H1 (cell line): Measurements from ENCODE around the gene RPS6KA2. TPM values are rescaled to one million over a fixed set of nuclear protein-coding genes. Genes with fewer than 3 reads are reported as not detected.

Source experiments
- CTCF ChIA-PET: fragments of 300-600 bp; sonication (Branson Sonifier 250); formaldehyde crosslinking; loops from one replicate; lab custom pipeline; 2021; ENCODE audit not compliant: partially characterized antibody; lab: Charles Lee
- POLR2A ChIA-PET: fragments of 300-600 bp; sonication (Branson Sonifier 250); formaldehyde crosslinking; loops from one replicate; lab custom pipeline; 2021; ENCODE audit warnings: inconsistent platforms; ENCODE audit not compliant: partially characterized antibody; lab: Charles Lee
- DNase-seq, 2 experiments: peaks; one replicate each; pipeline versions ENCODE4 v3.0.0 to v3.0.0-alpha.2; 2010 to 2022; ENCODE audit warnings: low spot score in 2 of 2, low read depth in 1 of 2, mixed read lengths in 1 of 2
- FAIRE-seq: peaks from 2 replicates; lab custom pipeline; 2011; peaks lifted over from hg19 to GRCh38; lab: Jason Lieb, UNC
- H2AFZ ChIP-seq: 2 replicates; pipeline ENCODE4 v1.8.1; 2012; ENCODE audit warnings: low read length, inconsistent platforms
- H2AK5ac ChIP-seq: 2 replicates; pipeline ENCODE4 v1.6.1; 2013; ENCODE audit warnings: low read depth, low read length
- H2BK120ac ChIP-seq: replicated peaks from 2 replicates; pipeline ENCODE3; 2013; ENCODE audit warnings: low read depth, low read length, inconsistent platforms
- H2BK12ac ChIP-seq: 2 replicates; pipeline ENCODE4 v1.6.1; 2013; ENCODE audit warnings: low read depth, low read length
- H2BK15ac ChIP-seq: 2 replicates; pipeline ENCODE4 v1.6.1; 2013; ENCODE audit warnings: low read length
- H2BK20ac ChIP-seq: 2 replicates; pipeline ENCODE4 v1.6.1; 2013; ENCODE audit warnings: low read length
- H2BK5ac ChIP-seq: 2 replicates; pipeline ENCODE4 v1.6.1; 2013; ENCODE audit warnings: low read depth, low read length
- H3K14ac ChIP-seq: 2 replicates; pipeline ENCODE4 v1.6.1; 2013; ENCODE audit warnings: inconsistent platforms; ENCODE audit not compliant: insufficient read length
- H3K18ac ChIP-seq: 2 replicates; pipeline ENCODE4 v1.6.1; 2013; ENCODE audit warnings: low read length; ENCODE audit errors: extremely low read depth
- H3K23ac ChIP-seq: 2 replicates; pipeline ENCODE4 v1.6.1; 2013; ENCODE audit warnings: inconsistent platforms; ENCODE audit not compliant: insufficient read length
- H3K23me2 ChIP-seq: 2 replicates; pipeline ENCODE4 v1.6.1; 2013; ENCODE audit warnings: low read depth, low read length
- H3K27ac ChIP-seq: 2 replicates; pipeline ENCODE4 v1.6.1; 2011; ENCODE audit warnings: low read depth, low read length, inconsistent platforms
- H3K27me3 ChIP-seq, 4 experiments: replicated peaks in 1 of 4; 1 replicate in 1 of 4; 2 replicates in 3 of 4; pipeline versions ENCODE4 v1.6.1 to v1.8.1; 2011 to 2013; ENCODE audit warnings: low read length in 3 of 4, mild to moderate bottlenecking in 3 of 4, inconsistent platforms in 2 of 4, mixed read lengths in 2 of 4, moderate library complexity in 1 of 4; ENCODE audit not compliant: control insufficient read depth in 3 of 4, insufficient read depth in 3 of 4; ENCODE audit errors: extremely low read depth in 1 of 4
- H3K36me3 ChIP-seq, 4 experiments: 2 replicates each; pipeline versions ENCODE4 v1.6.1 to v1.8.1; 2011 to 2013; ENCODE audit warnings: mild to moderate bottlenecking in 4 of 4, low read length in 3 of 4, moderate library complexity in 2 of 4, control low read depth in 1 of 4, inconsistent platforms in 1 of 4; ENCODE audit not compliant: insufficient read depth in 4 of 4, control insufficient read depth in 2 of 4
- H3K4ac ChIP-seq: replicated peaks from 2 replicates; pipeline ENCODE3; 2013; ENCODE audit warnings: low read length, low read depth, mixed read lengths, inconsistent platforms; ENCODE audit not compliant: insufficient read length
- H3K4me1 ChIP-seq, 4 experiments: replicated peaks in 1 of 4; 1 replicate in 1 of 4; 2 replicates in 3 of 4; pipeline versions ENCODE4 v1.6.1 to v1.8.1; 2011 to 2013; ENCODE audit warnings: low read length in 3 of 4, inconsistent platforms in 2 of 4, mixed read lengths in 1 of 4; ENCODE audit not compliant: insufficient read depth in 4 of 4, control insufficient read depth in 3 of 4
- H3K4me2 ChIP-seq, 2 experiments: 2 replicates each; pipeline versions ENCODE4 v1.6.1 to v1.8.1; 2011 to 2013; ENCODE audit warnings: low read depth in 2 of 2, low read length in 2 of 2, control low read depth in 1 of 2, inconsistent platforms in 1 of 2, mild to moderate bottlenecking in 1 of 2; ENCODE audit not compliant: insufficient read depth in 1 of 2
- H3K4me3 ChIP-seq, 4 experiments: fragments of 200-600, 300-600 bp in 1 of 4; sonication (generic), shearing (Covaris generic), sonication (Bioruptor Twin) in 1 of 4; 2 replicates each; pipeline versions ENCODE4 v1.5.1 to v1.8.1; 2011 to 2016; ENCODE audit warnings: low read length in 4 of 4, low read depth in 3 of 4, control low read depth in 2 of 4, inconsistent platforms in 2 of 4, mild to moderate bottlenecking in 2 of 4, mixed read lengths in 1 of 4, moderate library complexity in 1 of 4; ENCODE audit not compliant: insufficient read depth in 2 of 4; ENCODE audit errors: extremely low read depth in 1 of 4
- H3K56ac ChIP-seq: replicated peaks from 2 replicates; pipeline ENCODE3; 2013; ENCODE audit warnings: low read depth, mild to moderate bottlenecking, mixed read lengths, low read length, inconsistent platforms; ENCODE audit not compliant: insufficient read length
- H3K79me1 ChIP-seq: 2 replicates; pipeline ENCODE4 v1.6.1; 2013; ENCODE audit warnings: low read depth, low read length, control low read depth
- H3K79me2 ChIP-seq, 2 experiments: 2 replicates each; pipeline versions ENCODE4 v1.6.1 to v1.8.1; 2012 to 2013; ENCODE audit warnings: low read length in 2 of 2, mild to moderate bottlenecking in 2 of 2, inconsistent platforms in 1 of 2; ENCODE audit not compliant: insufficient read depth in 2 of 2, control insufficient read depth in 1 of 2
- H3K9ac ChIP-seq, 4 experiments: replicated peaks in 1 of 4; 1 replicate in 1 of 4; 2 replicates in 3 of 4; pipeline versions ENCODE4 v1.6.1 to v1.8.1; 2011 to 2013; ENCODE audit warnings: low read depth in 3 of 4, low read length in 3 of 4, control low read depth in 2 of 4, mild to moderate bottlenecking in 2 of 4, moderate library complexity in 2 of 4, inconsistent platforms in 1 of 4; ENCODE audit errors: extremely low read depth in 1 of 4
- H3K9me3 ChIP-seq, 2 experiments: 2 replicates each; pipeline versions ENCODE4 v1.6.1 to v1.8.1; 2012 to 2013; ENCODE audit warnings: mild to moderate bottlenecking in 2 of 2, moderate library complexity in 2 of 2, control low read depth in 1 of 2, inconsistent platforms in 1 of 2, low read depth in 1 of 2, low read length in 1 of 2, mixed read lengths in 1 of 2; ENCODE audit not compliant: insufficient read depth in 2 of 2
- H4K20me1 ChIP-seq, 2 experiments: replicated peaks in 1 of 2; 2 replicates each; pipeline versions ENCODE3 to v1.8.1; 2011 to 2013; ENCODE audit warnings: inconsistent platforms in 2 of 2, low read length in 2 of 2, mild to moderate bottlenecking in 1 of 2; ENCODE audit not compliant: insufficient read depth in 2 of 2, control insufficient read depth in 1 of 2
- H4K5ac ChIP-seq: 2 replicates; pipeline ENCODE4 v1.6.1; 2013; ENCODE audit warnings: low read length, low read depth, mixed read lengths, inconsistent platforms; ENCODE audit not compliant: insufficient read length
- H4K8ac ChIP-seq: 2 replicates; pipeline ENCODE4 v1.8.0; 2013; ENCODE audit warnings: mild to moderate bottlenecking, moderate library complexity, low read length, inconsistent platforms; ENCODE audit not compliant: insufficient read depth; ENCODE audit errors: extremely low read depth
- H4K91ac ChIP-seq: replicated peaks from 2 replicates; pipeline ENCODE3; 2013; ENCODE audit warnings: low read length, mixed read lengths, inconsistent platforms; ENCODE audit not compliant: insufficient read length
- WGBS, 2 experiments: shearing (Covaris generic) in 1 of 2; methylation state at CpG; one replicate each; pipeline versions ENCODE4 v1.1.6 to v1.1.7; 2013 to 2015; ENCODE audit warnings: low lambda C conversion rate in 2 of 2, mixed read lengths in 2 of 2, inconsistent platforms in 1 of 2, low coverage in 1 of 2, missing lambda C conversion rate in 1 of 2; ENCODE audit not compliant: insufficient replicate concordance in 2 of 2, insufficient coverage in 1 of 2, insufficient read length in 1 of 2; ENCODE audit errors: extremely low coverage in 1 of 2, missing lambda C conversion rate in 1 of 2; 5-methylcytosine and 5-hydroxymethylcytosine counted together
- polyA plus RNA-seq, 7 experiments: library from polyadenylated mRNA; depleted of rRNA in 3 of 7; stranded (reverse) in 5 of 7; unstranded in 2 of 7; fragments of >200 nt in 5 of 7; fragments of 200-250 nt in 2 of 7; gene quantifications; 1 replicate in 5 of 7; 2 replicates in 1 of 7; 4 replicates in 1 of 7; pipeline versions ENCODE4 v1.2.1 to v1.2.3, GENCODE V29; 2011 to 2013; ENCODE audit warnings: missing spikeins in 2 of 7, mixed read lengths in 2 of 7
- total RNA-seq: library from RNA; stranded (reverse); fragmentation: NEBNext Ultra II Directional; extraction: Animal tissue kit (Norgen Biotek cat#: 25700); gene quantifications from 2 replicates; pipeline ENCODE4 v1.2.1, GENCODE V29; 2021

RPS6KA2 gene
- total and polyA plus RNA-seq, 2 of the 8 experiments (the other 6 are each of a cell fraction or from before 2014, with no cell fraction given): 8.8 to 25.7 TPM

DNA sequence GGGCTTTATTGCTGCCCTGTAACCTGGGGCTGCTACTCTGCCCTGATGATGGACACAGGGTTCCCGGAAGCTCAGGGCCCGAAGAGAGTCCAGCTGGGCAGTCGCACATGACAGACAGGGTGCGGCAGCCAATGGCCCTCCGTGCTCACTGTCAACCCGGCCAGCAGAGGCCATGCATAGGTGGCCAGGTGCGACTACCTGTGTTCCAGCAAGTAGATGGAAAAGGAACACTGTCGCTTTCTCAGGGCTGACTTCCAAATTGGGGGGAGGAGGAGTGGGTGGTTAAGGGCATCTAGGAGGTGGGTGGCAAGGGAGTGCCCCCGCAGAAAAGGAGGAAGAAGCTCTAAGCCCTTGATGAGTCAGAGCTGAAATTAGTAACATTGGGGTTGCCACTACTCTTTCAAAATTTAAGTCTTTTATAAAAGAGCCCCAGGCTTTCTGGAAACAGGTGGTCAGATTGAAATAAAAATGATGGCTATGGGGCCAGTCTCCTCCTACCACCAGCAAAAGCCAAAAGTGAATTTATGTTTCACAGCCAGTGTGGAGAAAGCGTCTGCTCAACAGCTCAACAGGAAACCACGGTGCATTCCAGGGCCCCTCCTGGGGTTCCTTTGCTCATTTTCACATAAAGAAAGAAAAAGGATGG is 38.2 kb downstream of the RPS6KA2 start:
- POLR2A ChIA-PET: interaction anchor here (0.8 to 1.7 kb wide), 6 partner anchors 8 to 39 kb away, joined by 3 to 5 read pairs (median 4); partner anchors contain the start of gene RPS6KA2
- WGBS, 2 experiments: 78% methylated on average over 11 of the region's 11 CpGs; no CpG with 5 or more reads in 1 of the 2 experiments
- no peak overlapping the region for H3K18ac ChIP-seq
- H2BK5ac ChIP-seq: no peak overlapping the region
- no peak overlapping the region for H3K56ac ChIP-seq
- no peak overlapping the region for H4K8ac ChIP-seq
- H3K27me3 ChIP-seq: no peaks in the 10 kb centered on the region
- H3K79me1 ChIP-seq: peaks cover 3% of the 10 kb centered on the region
- H3K23ac ChIP-seq: no peak overlapping the region
- no peak overlapping the region for H2BK15ac ChIP-seq
- H3K14ac ChIP-seq: no peak overlapping the region
- H3K36me3 ChIP-seq: no peaks in the 10 kb centered on the region
- no peak for FAIRE-seq
- H3K4ac ChIP-seq: no peak overlapping the region
- no peak overlapping the region for H4K91ac ChIP-seq
- H2BK20ac ChIP-seq: no peak overlapping the region
- no peak overlapping the region for H3K4me2 ChIP-seq
- peaks cover 3 to 24% of the 10 kb centered on the region in 2 experiments; a peak in 2 of 4 replicates for H3K79me2 ChIP-seq
- no peak overlapping the region for H3K4me3 ChIP-seq
- no peak overlapping the region for H2BK12ac ChIP-seq
- no peak overlapping the region for H2AK5ac ChIP-seq
- CTCF ChIA-PET: interaction anchor here (0.6 to 1.6 kb wide), 3 partner anchors 16 to 401 kb away, joined by 3 to 5 read pairs (median 4); no protein-coding TSS in a partner anchor
- no peak for DNase-seq
- peaks cover 2 to 7% of the 10 kb centered on the region in 2 experiments for H4K20me1 ChIP-seq
- H3K23me2 ChIP-seq: no peaks in the 10 kb centered on the region
- H4K5ac ChIP-seq: no peak overlapping the region
- no peak overlapping the region for H3K9ac ChIP-seq
- no peaks in the 10 kb centered on the region for H3K9me3 ChIP-seq
- no peak overlapping the region for H2BK120ac ChIP-seq
- H3K4me1 ChIP-seq: peaks cover 2 to 9% (median 5%) of the 10 kb centered on the region in 4 experiments; a peak in 3 of 7 replicates
- no peak overlapping the region for H2AFZ ChIP-seq
- H3K27ac ChIP-seq: no peak overlapping the region
